GM18505 (cell line): Measurements from ENCODE around the gene CHCHD10.

Experiments
- ATAC-seq: cut with Tn5 transposase; IDR thresholded peaks from one replicate; pipeline ENCODE4 v1.9.1; 2021; ENCODE audit not compliant: unreplicated experiment
- POLR2A ChIP-seq: IDR thresholded peaks from 4 replicates; pipeline ENCODE4 v1.6.1; 2011; ENCODE audit warnings: borderline replicate concordance; ENCODE audit not compliant: insufficient read depth, insufficient read length; ENCODE audit errors: extremely low read depth

Gene CHCHD10

GRCh38 chr22:23796461-23796860 lies 28.7 kb upstream of the CHCHD10 start:
- ATAC-seq = no peak
- no peak for TF ChIP-seq POLR2A

GRCh38 chr22:23793326-23793725 lies 25.6 kb upstream of the CHCHD10 start:
- ATAC-seq = no peak
- no peak for TF ChIP-seq POLR2A

GRCh38 chr22:23791738-23792645 lies 24.2 kb upstream of the CHCHD10 start:
- ATAC-seq = no peak
- TF ChIP-seq POLR2A = no peak

GRCh38 chr22:23790819-23791737 lies 23.3 kb upstream of the CHCHD10 start:
- no peak for ATAC-seq
- TF ChIP-seq POLR2A = no peak

GRCh38 chr22:23789638-23790037 lies 21.9 kb upstream of the CHCHD10 start:
- no peak for TF ChIP-seq POLR2A
- ATAC-seq = no peak

GRCh38 chr22:23789121-23789520 lies 21.3 kb upstream of the CHCHD10 start:
- no peak for ATAC-seq
- TF ChIP-seq POLR2A = no peak

- no peak for ATAC-seq
- no peak for TF ChIP-seq POLR2A
Measured at GRCh38 chr22:23787910-23788309, 20.1 kb upstream of the CHCHD10 start.

- no peak for TF ChIP-seq POLR2A
- ATAC-seq = no peak
Measured at GRCh38 chr22:23787600-23787896, 19.8 kb upstream of the CHCHD10 start.

GRCh38 chr22:23786752-23787599 lies 19.2 kb upstream of the CHCHD10 start, which contains the start of gene SMARCB1:
TSS of gene SMARCB1 (plus strand) at chr22:23786966. CDS start at chr22:23787170, 204 bp downstream.
- ATAC-seq = peak; percentile 67
- peak; percentile 70 for TF ChIP-seq POLR2A

GRCh38 chr22:23786261-23786710 lies 18.5 kb upstream of the CHCHD10 start:
- ATAC-seq = no peak
- no peak for TF ChIP-seq POLR2A

GRCh38 chr22:23784215-23784732 lies 16.5 kb upstream of the CHCHD10 start:
- ATAC-seq = no peak
- no peak for TF ChIP-seq POLR2A
